T47D (cell line): ENCODE measurements around the gene CLCN1.

Experiments
- DNase-seq, 2 experiments: peaks; one replicate each; pipeline versions ENCODE4 v3.0.0 to v3.0.0-alpha.2; 2011 to 2012; ENCODE audit warnings: low read depth in 1 of 2, low spot score in 1 of 2
- JUND ChIP-seq: IDR thresholded peaks from 2 replicates; pipeline ENCODE4 v1.6.1; 2012; ENCODE audit warnings: low read depth
- in situ Hi-C: cut with HindIII; loops from 2 replicates; pipeline ENCODE4 v1.10.0; 2016; ENCODE audit warnings: low sequenced_read_pairs, low pct_unique_long_range_greater_than_20kb

Gene CLCN1

DNA sequence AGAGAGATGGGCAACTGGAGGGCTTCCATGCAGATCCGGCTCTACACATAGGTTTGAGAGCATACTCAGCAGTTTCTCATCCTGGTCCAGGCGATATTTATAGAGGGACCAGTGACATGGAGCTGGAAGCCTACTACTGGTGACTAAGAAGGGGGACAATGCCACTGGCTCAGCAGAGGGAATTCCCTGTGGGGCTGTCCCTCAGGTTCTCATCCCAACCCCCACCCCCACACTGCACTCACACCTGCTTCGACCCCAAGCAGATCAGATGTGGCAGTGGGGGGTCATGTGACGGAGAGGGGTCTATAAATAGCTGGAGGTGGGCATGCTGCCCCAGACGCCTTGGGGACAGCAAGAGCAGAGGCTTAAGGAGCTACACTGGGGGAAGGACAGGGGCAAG lies at the start of gene CLCN1:
Gene CLCN1 (plus strand): TSS at position 336 of the 400 bp plus-strand sequence. CDS start 102 bp downstream, outside the sequence.
- DNase-seq = no peak
- no peak for TF ChIP-seq JUND
- in situ Hi-C loops = no loop called here

DNA sequence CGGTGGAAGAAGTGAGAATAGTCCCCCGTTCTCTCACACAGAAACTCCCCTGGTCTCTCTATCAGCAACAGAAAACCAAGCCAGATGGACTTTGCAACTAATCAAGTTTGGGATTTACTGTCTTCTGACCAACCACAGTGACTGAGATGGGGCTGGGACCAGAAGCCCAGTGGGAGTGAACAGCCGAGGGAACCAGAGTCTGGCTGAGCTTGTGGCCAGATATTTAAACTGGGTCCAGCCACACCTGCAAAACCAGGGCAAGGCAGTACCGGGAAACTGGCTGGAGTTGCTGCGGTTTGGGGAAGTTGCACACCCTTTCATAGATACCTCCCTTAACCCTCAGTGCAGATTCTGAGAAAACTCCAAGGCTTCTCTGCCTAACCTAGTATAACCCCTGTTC lies 46.7 kb upstream of the CLCN1 start:
- TF ChIP-seq JUND = no peak
- no peak for DNase-seq
- in situ Hi-C loops = no loop called here

DNA sequence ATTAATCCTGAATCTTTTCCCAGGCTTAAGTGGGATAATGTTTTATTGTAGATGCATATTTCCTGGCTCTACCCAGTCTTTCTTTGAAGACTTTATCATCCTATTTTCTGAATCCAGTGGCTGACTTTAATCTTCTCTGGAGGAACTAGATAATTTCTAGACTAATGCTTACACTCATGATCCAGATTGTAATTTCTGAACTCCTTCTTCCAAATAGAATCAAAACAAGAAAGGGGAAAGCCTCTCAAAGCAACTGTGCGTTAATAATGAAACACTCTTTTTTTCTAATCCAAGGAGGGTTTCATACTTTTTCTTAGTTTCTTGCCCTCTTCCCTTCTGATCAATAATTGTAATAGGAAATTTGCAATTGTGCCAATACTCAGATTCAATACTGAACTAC lies 44.7 kb upstream of the CLCN1 start:
- in situ Hi-C loops = no loop called here
- TF ChIP-seq JUND = no peak
- DNase-seq = no peak

DNA sequence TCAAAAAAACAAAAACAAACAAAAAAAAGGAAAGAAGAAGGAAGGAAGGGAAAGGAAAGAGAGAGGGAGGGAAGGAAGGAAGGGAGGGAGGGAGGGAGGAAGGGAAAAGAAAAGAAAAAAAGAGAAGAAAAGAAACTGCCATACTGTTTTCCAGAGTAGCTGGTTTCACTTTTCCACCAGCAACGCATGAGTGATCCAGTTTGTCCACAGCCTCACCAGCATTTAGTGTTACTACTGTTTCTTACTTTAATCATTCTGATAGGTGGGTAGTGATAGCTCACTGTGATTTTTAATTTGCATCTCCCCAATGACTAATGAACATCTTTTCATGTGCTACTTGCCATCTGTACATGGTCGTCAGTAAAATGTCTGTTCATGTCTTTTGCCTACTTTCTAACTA lies 43.0 kb upstream of the CLCN1 start:
- TF ChIP-seq JUND = no peak
- DNase-seq = no peak
- in situ Hi-C loops = no loop called here

DNA sequence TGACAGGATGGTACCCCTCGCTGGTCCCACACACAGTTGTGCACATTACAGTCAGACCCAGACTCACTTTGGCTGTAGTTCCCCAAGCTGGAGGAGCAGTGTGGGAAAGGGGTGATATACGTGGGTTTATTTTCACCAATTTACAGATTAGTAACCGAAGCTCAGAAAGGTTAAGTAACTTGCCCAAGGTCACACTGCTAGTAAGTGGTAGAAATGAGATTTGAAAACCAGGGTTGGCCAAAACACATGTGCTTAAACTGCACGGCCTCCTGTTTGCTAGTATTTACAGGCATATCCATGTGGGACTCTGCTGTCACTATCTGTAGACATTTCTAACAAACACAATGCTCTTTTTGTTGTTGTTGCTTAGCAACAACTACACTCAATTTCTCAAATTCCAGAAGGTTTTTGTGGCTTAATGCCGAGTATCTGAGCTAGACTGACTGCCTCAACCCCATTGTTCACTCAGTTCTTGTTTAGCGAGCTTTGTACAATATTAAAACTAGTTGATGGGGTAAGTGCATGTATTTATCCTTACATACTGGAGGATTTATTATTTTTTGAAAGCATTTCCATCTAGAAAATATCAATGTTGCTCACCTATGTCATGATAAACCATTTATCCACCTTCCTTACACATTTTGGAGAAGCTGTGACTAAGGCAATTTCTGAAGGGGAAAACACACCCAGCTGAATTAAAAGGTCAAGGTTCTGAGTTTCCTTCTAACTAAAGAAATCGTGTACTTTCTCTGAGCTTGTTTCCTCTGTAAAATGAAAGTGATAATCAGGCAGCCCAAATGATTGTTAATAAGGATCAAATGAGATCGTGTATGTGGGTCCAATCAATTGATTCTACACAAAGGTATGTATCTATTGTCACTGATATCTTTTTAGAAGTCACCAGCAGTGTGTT lies 36.5 kb upstream of the CLCN1 start:
- TF ChIP-seq JUND = no peak
- in situ Hi-C loops = no loop called here
- DNase-seq = peak in 1 of 2 experiments; percentile 58

DNA sequence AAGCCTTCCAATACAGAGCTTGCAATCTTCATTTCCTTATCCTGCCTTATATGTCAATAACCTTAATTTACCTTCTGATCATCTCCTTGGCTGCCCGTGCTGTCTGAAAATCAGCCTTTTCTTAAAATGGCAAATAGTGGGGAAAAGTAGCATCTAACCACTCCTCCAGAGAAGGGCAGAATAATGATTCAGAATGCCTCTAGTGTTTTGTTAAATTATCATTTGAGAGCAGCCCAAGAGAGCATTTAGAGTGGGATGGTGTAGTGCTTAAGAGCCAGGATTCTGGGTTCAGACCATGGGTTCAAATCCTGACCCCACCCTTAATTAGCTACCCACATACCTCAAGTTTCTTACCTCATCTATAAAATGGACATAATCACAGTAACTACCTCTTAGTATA lies 35.8 kb upstream of the CLCN1 start:
- TF ChIP-seq JUND = no peak

DNA sequence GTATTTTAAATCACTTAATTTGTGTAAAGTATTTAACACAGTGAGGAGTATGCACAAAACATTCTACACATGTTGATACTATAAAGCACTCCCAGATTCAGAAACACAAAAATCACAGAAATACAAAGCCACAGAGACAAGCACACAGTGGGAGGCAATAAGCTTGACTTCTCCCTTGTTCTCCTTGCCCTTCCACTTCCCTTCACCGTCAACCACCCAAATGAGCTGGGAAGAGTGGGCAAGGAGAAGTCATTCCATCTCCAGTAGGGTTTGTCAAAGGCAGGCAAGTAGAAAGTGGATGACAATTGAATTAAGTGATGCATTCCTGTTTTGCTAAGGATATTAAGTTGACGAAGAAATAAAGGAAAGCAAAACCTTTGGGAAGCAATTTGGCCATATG lies 35.3 kb upstream of the CLCN1 start:
- no peak for DNase-seq
- in situ Hi-C loops = no loop called here
- TF ChIP-seq JUND = no peak

More for the DNA sequence above, 35.8 kb upstream of the CLCN1 start:
- no peak for DNase-seq
- in situ Hi-C loops = no loop called here

DNA sequence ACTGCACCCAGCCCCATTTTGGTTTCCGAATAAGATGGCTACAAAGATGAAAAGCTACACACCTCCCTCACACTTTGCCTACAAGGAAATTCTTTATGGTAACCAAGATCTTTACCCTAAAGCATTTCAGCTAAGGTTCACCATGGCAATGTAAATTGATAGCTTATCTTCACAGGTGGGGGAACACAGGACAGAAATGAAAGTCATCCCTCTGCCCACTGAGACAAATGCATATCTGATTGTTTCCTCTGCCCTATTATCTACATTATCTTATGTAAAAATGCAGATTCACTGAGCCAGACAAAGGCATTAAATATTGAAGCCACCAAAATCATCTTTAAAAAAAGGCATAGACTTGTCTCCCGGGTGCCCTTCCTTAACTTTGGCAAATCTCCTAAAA lies 34.4 kb upstream of the CLCN1 start:
- in situ Hi-C loops = no loop called here
- DNase-seq = no peak
- no peak for TF ChIP-seq JUND

DNA sequence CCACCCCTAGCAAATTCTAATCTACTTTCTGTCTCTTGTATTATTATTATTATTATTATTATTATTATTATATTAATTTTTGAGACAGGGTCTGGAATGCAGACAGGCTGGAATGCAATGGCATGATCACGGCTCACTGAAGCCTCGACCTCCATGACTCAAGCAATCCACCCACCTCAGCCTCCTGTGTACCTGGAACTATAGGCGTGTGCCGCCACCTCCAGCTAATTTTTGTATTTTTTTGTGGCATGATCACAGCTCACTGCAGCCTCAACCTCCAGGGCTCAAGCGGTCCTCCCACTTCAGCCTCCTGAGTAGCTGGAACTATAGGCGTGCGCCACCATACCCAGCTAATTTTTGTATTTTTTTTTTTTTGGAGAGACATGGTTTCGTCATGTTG lies 33.8 kb upstream of the CLCN1 start:
- in situ Hi-C loops = no loop called here
- DNase-seq = no peak
- no peak for TF ChIP-seq JUND

DNA sequence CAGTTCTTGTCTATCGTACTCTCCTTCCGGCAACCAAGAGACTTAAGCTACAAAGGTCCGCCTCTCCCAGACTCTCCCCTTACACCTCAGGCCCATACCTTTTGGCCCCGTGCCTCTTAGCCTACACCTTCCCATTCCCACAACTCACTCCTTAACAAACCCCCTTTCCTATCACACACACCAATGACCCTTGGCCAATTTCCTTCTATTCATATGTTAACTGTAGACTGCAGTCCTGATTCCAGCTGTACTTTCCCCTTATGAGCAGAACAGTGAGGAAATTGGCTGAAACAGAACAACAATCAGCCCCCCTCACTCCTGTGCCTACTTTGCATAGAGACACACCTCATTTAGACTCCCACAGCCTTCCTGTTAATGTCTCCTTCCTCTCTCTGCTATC lies 32.5 kb upstream of the CLCN1 start:
- no peak for DNase-seq
- in situ Hi-C loops = no loop called here
- TF ChIP-seq JUND = no peak

DNA sequence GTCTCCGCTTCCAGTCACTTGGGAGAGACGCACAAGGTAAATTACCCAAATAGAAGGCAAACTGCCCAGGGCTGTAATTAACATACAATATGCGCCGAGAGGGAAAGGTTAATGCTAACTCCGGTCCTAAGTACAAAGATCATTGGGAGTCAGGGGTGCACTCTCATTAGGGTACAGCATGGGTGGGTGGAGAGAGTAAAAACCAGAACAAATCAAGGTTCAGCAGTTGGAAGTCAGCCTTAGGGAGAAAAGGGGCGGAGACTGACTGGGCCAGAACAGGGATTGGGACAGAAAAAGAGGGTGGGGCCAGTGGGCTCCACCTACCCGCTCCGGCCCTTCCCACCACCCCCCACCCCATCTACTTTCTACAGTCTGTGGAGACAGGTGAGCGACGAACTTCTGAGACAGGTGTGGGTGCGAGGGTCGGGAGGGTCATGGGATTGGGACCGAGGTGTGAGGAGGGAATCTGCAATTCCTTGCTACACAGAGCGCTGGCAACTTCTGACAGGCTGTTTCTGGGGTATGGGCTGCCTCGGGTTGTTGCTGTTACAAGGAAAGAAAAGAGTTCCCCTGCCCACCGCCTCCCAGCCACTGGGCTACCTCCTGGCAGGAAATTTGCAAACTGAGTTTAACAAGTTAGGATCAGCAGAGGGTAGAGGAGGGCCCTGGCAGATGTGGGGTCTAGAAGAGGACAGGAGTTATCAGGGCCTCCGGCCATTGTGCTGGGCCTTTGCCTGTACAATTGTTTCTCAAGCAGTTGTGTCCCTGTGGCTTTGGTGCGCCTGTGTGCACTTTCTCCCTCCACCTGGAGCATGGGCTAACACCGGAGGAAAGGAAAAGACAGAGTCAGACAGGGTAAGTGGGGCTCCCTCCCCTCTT lies 31.1 kb upstream of the CLCN1 start, which contains the start of gene TMEM139:
Gene TMEM139 (plus strand): TSS at position 368 of the 879 bp plus-strand sequence. CDS start 1,000 bp downstream, outside the sequence.
- peak; percentile 39 to 88 for DNase-seq
- in situ Hi-C loops = no loop called here
- no peak for TF ChIP-seq JUND

DNA sequence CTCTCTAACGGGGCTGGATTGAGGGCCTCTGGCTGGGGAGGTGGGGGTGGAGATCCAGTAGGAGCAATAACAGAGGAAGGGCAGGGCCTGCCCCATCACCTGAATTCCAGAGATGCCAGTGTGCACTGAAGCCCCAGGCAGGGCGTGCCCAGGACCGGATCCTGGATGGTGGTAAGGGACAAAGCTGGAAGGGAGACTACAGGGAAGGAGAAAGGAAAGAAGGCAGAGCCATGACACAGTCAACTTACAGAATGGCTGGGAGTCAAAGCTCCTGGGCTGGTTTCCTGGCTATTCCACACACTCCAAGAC lies 30.5 kb upstream of the CLCN1 start:
- in situ Hi-C loops = no loop called here
- DNase-seq = peak; percentile 26 to 88
- no peak for TF ChIP-seq JUND

DNA sequence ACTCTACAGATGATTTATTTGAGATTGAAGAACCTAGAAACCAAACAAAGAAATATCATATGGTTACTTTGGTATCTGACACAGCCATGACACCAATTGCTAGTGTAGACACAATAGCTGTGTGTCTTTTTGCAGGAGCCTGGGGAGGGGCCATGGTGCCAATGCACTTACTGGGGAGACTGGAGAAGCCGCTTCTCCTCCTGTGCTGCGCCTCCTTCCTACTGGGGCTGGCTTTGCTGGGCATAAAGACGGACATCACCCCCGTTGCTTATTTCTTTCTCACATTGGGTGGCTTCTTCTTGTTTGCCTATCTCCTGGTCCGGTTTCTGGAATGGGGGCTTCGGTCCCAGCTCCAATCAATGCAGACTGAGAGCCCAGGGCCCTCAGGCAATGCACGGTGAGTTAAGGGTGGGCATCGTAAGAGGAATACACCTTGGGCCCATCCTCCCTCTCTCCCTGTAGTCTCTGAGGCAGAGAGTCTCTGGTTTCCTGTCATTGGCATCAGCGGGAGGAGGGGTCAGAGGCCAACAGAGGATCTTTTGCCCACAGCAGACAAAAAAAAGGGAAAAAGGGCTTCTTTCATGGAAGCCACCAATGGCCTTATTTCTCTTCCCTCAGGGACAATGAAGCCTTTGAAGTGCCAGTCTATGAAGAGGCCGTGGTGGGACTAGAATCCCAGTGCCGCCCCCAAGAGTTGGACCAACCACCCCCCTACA lies 29.9 kb upstream of the CLCN1 start:
- in situ Hi-C loops = no loop called here
- TF ChIP-seq JUND = no peak
- no peak for DNase-seq
